Lower lobe of right lung (tissue), 2 donors: ENCODE measurements around the gene FMNL2. TPM values are rescaled to one million over a fixed set of nuclear protein-coding genes. Genes with fewer than 3 reads are reported as not detected.

Experiments used
- ATAC-seq, 2 donors: fragments of 200-7000 bp; cut with Tn5 transposase; one replicate each; pipeline ENCODE4 v1.9.1; 2020 to 2022; ENCODE audit warnings: mild to moderate bottlenecking in 2 of 2, moderate library complexity in 2 of 2
- DNase-seq: peaks from one replicate; pipeline ENCODE4 v3.0.0-alpha.2; 2020
- H3K27ac ChIP-seq: fragments of 200-600 bp; one replicate; pipeline ENCODE4 v1.8.0; 2022
- H3K27me3 ChIP-seq: fragments of 200-600 bp; one replicate; pipeline ENCODE4 v1.8.0; 2022; ENCODE audit warnings: low read depth
- H3K36me3 ChIP-seq: fragments of 200-600 bp; one replicate; pipeline ENCODE4 v1.8.0; 2022; ENCODE audit warnings: mild to moderate bottlenecking
- H3K4me1 ChIP-seq: fragments of 200-600 bp; one replicate; pipeline ENCODE4 v1.8.0; 2022
- H3K4me3 ChIP-seq: fragments of 200-600 bp; one replicate; pipeline ENCODE4 v1.8.0; 2022; ENCODE audit warnings: mild to moderate bottlenecking
- H3K9me3 ChIP-seq: fragments of 200-600 bp; one replicate; pipeline ENCODE4 v1.8.0; 2022
- intact Hi-C: fragments of 100-400 bp; cut with DNase I; formaldehyde crosslinking; loops from one replicate; pipeline ENCODE4 v1.11.0; 2022
- total RNA-seq: library from RNA; stranded (reverse); fragmentation: NEBNext Ultra II Directional; extraction: Animal tissue kit (Norgen Biotek cat#: 25700); gene quantifications from one replicate; pipeline ENCODE4 v1.2.1, GENCODE V29; 2021
- TF ChIP-seq, protein P1 (sequence below): fragments of 200-600 bp; IDR thresholded peaks from one replicate; pipeline ENCODE4 v1.8.0; 2022; ENCODE audit warnings: antibody characterized with exemption, mild to moderate bottlenecking
- donor health status: DM: no; HTN: yes; CAD: no; lungs with severe emphysema.

Gene FMNL2
- total RNA-seq, 1 donor from 2014 or later = 77.9 TPM

DNA sequence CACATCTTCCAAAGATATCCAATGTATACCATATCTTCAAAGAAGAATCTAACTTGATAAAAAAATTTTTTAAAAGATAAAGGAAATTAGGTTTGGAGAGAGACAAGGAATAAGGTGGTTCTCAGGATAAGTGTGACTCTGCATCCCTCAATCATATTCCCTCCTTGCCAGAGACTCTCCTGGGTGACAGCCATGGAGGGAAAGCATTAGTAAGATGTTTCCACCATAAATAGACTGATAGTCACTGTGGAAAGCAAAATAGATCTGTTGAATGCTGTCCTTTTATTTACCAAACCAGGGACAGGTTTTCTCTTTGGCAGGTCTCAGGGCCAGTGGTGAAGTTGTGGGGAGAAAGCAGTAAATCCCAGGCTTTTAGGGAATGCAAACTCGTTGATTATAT, 274.7 kb downstream of the FMNL2 start:
- Histone ChIP-seq H3K9me3 (no peaks in the 10 kb centered on the region), H3K27ac (no peak overlapping the region), H3K36me3 (peaks cover 14% of the 10 kb centered on the region), H3K4me3 (no peak overlapping the region), H3K4me1 (no peaks in the 10 kb centered on the region), H3K27me3 (no peaks in the 10 kb centered on the region)
- no peak for ATAC-seq
- TF ChIP-seq, protein P1, sequence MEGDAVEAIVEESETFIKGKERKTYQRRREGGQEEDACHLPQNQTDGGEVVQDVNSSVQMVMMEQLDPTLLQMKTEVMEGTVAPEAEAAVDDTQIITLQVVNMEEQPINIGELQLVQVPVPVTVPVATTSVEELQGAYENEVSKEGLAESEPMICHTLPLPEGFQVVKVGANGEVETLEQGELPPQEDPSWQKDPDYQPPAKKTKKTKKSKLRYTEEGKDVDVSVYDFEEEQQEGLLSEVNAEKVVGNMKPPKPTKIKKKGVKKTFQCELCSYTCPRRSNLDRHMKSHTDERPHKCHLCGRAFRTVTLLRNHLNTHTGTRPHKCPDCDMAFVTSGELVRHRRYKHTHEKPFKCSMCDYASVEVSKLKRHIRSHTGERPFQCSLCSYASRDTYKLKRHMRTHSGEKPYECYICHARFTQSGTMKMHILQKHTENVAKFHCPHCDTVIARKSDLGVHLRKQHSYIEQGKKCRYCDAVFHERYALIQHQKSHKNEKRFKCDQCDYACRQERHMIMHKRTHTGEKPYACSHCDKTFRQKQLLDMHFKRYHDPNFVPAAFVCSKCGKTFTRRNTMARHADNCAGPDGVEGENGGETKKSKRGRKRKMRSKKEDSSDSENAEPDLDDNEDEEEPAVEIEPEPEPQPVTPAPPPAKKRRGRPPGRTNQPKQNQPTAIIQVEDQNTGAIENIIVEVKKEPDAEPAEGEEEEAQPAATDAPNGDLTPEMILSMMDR = no peak
- intact Hi-C loops = no loop called here
- DNase-seq = no peak

DNA sequence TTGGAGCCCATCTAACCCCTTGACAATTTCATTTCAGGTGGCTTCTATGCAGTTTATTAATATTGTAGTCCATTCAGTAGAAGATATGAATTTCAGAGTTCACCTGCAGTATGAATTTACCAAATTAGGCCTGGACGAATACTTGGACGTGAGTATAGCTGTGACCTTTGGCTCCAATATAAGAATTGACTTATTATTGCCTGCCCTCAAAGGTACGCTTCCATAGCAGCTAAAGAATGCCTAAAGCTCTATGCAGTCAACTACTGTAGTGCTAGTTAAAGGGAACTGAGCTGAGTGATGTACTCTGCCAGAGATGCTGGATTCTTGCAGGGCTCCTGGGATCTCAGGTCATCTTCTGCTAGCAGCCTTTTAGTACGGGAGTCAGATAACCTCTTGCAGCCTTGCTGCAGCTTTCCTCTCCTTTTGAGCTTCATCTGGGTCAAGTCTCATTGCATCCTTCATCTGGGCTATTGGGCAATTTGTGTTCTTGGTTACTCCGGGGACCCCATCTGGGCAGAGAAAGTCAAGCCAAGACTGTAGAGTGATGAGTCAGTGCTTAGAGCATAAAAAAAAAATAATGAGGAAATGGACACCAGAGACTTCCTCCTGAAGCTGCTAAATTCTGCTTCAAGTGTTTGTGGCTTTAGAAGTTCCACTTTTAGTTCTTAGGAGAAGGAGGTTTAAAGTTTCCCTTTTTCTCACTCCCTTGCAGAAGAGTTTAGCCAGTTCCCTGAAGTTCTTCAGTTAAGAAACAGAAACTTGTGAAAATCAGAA, 276.7 kb downstream of the FMNL2 start:
- Histone ChIP-seq H3K27me3 (no peaks in the 10 kb centered on the region), H3K4me3 (no peak overlapping the region), H3K27ac (peak overlapping the region; percentile 65), H3K36me3 (peaks cover 32% of the 10 kb centered on the region), H3K9me3 (no peaks in the 10 kb centered on the region), H3K4me1 (no peaks in the 10 kb centered on the region)
- DNase-seq = no peak
- TF ChIP-seq, protein P1 = no peak
- intact Hi-C loops = no loop called here
- ATAC-seq = peak; percentile 86 to 92

DNA sequence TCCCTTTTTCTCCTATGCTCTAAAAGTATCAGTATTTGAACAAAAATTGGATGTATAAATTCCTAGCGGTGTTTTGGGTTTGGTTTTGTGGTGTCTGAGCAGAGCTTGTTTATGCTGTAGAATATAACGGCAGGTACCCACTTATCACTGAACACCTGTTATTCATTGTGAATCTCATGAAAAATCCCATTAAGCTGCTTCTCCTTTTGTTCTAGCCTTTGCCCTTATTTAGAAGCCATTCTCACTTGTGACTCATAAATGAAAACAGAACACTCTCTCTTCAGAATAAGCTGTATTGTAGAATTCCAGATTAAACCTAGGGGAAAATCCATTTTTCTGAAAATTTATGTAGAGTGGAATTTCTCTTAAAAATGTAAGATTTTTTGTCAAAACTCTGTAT, 278.3 kb downstream of the FMNL2 start:
- no peaks in the 10 kb centered on the region for H3K9me3 ChIP-seq
- no peaks in the 10 kb centered on the region for H3K27me3 ChIP-seq
- no peak for DNase-seq
- no peak for ATAC-seq
- no peak overlapping the region for H3K27ac ChIP-seq
- intact Hi-C loops = no loop called here
- H3K4me3 ChIP-seq = no peak overlapping the region
- TF ChIP-seq, protein P1 = no peak
- H3K36me3 ChIP-seq = peaks cover 42% of the 10 kb centered on the region
- H3K4me1 ChIP-seq = no peaks in the 10 kb centered on the region

DNA sequence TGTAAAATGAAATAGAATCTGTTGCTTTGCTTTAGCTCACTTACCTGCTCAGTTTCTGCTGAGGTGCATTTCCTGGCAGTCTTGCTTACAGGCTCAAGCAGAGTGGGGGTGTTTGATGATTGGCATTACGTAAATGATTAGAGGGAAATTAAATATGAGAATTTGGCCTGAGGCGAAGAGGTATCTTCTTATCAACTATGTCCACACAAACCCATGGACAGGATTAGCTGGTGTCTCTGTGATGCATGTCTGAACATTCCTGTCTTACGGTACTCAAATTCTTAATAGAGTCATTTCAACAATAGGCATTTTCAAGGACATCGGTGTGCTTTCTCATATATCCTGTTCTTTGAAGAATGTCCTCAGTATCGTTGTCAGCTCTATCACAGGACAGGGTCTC, 280.2 kb downstream of the FMNL2 start:
- TF ChIP-seq, protein P1 = no peak
- H3K36me3 ChIP-seq = peaks cover 56% of the 10 kb centered on the region
- intact Hi-C loops = no loop called here
- no peaks in the 10 kb centered on the region for H3K27me3 ChIP-seq
- no peaks in the 10 kb centered on the region for H3K4me1 ChIP-seq
- no peak overlapping the region for H3K4me3 ChIP-seq
- H3K9me3 ChIP-seq = no peaks in the 10 kb centered on the region
- no peak for DNase-seq
- no peak overlapping the region for H3K27ac ChIP-seq
- ATAC-seq = no peak

DNA sequence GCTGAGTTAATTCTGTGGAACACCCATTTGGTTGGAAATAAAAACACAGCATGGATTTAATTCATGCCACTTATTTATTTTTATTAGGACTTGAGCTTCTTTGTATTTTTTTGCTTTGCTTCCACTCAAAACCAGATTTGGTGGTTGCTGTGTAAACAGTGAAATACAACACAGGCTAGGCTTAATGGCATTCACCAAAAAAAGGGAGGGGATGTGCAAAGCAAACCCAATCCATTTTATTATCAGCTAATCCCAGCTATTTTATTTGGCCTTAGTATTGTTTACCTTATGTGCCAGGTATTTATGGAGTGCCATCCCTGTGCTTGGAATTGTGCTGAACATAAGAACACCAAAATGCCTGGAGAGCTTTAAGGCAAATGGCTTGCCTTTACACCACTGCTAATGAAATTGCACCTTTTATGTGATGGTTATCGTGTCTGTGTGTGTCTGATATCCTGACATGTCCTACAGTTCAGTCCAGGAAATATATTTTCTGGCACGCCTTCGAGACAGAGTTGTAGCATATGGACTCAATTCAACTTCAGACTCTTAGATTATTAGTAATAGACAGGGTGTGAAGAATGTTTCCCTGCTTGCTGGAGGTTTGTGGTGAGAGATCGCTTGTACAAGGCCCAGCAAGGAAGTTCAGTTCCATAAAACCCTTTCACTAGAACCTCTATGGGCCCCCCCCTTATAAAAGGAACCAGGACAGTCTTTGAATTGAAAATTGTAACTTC, 282.6 kb downstream of the FMNL2 start:
- intact Hi-C loops = no loop called here
- H3K4me3 ChIP-seq = no peak overlapping the region
- H3K27me3 ChIP-seq = no peaks in the 10 kb centered on the region
- no peaks in the 10 kb centered on the region for H3K4me1 ChIP-seq
- H3K27ac ChIP-seq = no peak overlapping the region
- H3K9me3 ChIP-seq = no peaks in the 10 kb centered on the region
- TF ChIP-seq, protein P1 = no peak
- peaks cover 67% of the 10 kb centered on the region for H3K36me3 ChIP-seq
- DNase-seq = no peak
- peak in 1 of 2 donors; percentile 28 for ATAC-seq
